Hematopoietic multipotent progenitor cell treated with erythropoietin and hydrocortisone succinate and interleukin-3 and kit ligand, for 4 days (in vitro differentiated cells): ENCODE measurements around the gene DLG4.
"Not testable (repeated sequence)": the region's sequence is repeated elsewhere in the genome, so short reads cannot be mapped to it uniquely, and the experiment has no call there.

Source experiments
- DNase-seq: peaks from one replicate; pipeline ENCODE4 v3.0.0-alpha.2; 2015

Gene DLG4

DNA sequence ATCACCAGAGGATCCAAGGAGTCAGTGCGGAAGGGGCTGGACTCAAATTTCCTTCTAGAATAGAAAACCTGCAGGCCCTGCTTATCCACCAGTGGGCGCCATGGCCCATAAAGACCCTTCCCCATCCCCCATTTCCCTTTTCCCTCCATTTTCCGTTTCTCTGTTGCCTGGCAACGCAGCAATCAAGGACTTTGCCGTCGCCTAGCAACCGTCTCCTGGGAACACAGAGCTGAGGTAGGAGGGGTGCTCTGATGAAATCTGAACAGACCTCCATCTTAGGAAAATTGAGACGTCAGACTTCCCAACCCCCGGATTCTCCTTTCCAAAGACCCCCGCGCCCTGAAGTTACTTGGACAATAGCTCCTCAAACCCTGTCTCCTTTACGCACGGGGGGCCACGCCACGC lies 5.7 kb downstream of the DLG4 start:
- DNase-seq = peak; percentile 91

DNA sequence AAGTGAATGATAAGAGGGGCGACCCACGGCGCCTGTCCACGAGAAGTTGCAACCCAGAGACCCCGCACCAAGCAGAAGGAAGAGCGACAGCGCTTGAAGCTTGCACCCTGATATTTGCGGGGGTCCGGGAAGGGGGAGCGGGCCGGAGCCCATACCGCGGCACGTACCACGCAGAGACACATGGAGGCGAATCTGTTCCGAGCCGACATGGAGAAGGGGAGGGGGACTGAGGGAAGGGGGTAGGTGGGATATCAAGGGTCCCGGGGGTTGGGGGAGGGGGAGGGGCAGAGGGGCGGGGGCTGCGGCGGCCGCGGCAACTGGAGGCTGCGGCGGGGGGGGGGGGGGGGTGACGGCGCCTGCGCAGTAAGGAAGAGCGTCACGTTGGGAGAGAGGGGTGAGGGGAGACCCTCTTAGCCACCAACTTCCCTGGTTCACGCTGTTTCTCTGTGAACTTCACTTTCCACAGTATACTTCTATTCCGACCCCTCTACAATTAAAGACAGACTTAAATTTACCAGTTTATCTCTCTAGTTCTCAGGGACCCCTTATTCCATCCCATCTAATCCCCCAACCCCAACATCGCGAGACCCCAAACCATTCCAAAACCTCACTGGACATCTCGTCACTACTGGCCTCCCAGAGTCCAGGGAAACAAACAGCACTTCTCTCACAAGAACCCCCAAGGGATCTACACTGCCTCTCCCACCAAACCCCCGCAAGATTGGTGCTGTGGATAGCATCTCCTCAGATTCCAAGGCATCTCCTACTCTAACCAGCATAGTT lies 8.0 kb downstream of the DLG4 start:
- DNase-seq = no peak

DNA sequence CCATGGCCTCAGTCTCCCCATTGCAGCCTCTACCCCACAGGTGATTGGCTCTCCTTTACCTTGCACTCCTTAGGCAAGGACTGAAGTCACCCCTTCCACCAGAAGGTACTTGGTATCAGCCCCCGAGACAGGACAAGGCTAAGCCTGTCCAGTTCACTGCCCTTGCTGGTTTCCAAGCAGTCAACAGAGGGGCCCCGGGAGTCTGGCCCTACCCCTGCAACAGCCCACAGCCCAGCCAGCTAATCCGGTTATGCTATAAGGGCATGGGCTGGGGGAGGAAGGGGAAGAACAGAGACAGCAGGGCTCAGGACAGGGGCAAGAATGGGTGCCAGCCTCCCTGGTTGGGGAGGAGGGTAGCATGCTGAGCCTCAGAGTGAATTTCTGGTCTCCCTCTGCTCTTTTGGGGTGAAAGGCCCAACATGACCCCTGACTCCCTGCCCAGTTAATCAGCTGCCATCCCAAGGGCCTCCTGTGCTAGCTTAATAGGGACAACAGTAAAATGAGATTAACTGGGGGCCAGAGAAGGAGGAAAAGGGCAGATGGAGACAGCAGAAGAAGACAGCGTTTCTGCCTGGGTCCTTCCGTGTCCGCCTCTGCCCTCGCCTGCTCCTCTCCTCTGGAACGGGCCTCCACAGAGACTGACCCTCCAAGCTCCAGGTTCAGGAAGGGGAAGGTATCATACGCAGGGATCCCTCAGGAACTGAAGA lies 10.7 kb downstream of the DLG4 start:
- DNase-seq = no peak

DNA sequence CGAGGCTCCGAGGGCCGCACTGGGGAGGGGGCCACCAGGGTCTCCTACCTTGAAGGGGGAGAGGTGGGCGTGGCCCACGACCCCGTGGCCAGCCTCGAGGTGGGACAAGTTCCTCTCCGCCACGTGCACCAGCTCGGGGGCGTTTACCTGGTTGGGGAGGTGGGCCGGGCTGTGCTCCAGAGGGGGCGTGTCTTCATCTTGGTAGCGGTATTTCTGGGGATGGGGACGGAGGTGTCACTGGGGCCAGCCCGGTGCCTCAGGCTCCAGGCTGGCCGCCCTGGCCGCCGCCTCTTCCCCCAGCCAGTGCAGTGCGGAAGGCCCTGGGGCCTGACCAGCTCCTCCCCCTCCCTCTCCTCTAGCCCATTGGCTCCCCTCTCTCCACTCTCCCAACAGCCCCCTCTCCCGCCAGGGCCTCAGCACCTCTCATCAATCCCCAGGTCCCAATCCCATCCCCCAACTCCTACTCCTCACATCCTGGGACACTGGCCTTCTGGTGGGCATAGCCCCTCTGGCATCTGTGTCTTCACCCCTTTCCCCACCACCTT lies 11.5 kb downstream of the DLG4 start:
- no peak for DNase-seq

DNA sequence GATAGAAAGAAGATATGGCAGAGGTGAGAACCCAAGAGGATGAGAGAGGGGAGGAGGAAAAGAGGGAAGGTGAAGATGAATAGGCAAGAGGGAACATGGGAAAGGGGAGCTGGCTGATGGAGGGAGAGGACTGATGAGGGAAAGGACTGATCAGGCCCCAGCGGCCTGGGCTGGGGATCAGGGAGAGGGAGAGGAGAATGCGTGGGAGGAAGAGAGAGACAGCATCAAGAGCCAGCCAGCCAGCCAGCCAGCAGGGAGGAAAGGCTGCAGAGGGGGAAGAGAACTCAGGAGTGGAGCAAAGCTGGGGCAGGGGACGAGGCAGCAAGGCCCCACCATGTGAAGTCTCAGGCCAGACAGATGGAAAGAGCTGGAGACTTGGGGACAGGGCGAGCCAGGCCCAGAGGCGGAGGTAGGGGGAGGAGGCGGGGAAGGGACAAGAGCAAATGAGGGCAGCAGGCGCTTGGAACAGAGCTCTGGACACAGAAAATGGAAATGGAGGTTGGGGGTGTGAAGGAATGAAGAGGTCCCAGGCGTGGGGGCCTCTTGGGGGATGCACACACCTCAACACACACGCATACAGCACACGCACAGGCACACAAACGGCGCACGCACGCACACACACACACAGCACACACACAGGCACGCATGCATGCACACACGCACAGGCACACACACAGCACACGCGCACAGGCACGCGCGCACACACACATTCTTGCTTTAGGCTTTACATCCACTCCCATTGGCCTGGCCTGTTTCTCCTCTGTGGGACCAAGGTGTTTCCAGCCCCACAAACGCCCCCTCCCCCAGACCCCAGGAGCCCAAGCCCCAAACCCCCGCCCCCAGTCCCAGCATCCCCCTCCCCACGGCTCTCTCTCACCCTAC lies 12.3 kb downstream of the DLG4 start:
- DNase-seq = no peak

DNA sequence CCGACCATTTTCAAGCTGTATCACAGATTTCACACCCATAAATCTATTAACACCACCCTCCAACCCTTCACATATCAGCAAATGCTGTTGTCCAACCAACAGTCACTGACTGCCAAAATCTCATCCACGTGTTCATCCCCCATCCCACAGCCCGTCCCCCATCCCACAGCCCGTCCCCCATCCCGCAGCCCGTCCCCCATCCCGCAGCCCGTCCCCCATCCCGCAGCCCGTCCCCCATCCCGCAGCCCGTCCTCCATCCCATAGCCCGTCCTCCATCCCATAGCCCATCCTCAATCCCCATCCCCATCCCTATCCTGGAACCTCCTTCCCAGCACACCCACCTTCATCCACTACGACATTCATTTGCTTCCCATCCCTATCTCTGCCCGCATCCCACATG lies 14.1 kb downstream of the DLG4 start:
- DNase-seq = no peak

DNA sequence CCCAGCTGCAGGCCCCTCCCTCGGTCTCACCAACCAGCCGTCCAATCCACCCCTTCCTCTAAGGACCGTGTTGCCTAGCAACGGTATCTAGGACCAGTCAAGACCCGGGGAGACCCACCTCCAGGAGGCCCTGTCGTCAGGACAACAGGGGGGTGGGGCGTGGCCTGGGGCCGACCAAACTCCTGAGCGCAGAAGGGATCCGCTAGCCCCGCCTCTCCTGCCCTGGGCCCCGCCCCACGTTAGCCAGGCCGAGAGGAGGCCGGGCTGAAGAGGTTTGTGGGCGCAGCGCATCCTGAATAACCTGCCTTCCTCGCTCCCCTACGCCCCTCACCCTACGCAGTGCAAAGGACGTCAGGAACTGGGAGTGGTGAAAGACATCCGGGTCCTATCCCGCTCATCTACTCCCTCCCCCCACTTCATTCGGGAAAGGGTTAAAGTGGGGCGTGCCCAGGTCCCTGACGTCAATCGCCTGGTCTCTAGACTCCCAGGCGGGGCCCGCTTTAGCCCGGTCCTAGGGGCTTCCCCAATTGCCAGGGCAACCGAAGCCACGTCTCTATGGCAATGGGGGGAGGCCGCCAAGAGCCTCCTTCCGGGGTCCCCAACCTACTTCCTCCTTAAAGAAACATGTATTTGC lies 14.7 kb downstream of the DLG4 start:
- DNase-seq = peak; percentile 91

DNA sequence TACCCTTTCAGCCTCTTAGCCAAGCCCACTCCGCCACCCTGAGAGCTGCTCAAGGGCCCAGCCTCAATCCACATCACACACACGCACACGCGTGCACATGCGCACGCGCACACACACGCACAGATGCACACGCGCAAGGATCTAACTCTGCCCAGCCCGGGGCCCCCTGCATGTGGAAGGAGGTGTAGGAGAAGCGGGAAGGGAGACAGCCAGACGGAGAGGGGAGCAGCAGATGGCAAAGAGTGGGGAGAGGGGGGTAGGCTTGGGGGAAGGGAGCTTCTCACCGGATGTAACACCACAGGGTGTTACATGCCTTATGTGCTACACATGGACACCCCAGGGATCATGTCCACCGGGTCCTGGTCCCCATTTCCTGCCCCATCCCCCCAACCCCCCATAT lies 15.3 kb downstream of the DLG4 start:
- no peak for DNase-seq

DNA sequence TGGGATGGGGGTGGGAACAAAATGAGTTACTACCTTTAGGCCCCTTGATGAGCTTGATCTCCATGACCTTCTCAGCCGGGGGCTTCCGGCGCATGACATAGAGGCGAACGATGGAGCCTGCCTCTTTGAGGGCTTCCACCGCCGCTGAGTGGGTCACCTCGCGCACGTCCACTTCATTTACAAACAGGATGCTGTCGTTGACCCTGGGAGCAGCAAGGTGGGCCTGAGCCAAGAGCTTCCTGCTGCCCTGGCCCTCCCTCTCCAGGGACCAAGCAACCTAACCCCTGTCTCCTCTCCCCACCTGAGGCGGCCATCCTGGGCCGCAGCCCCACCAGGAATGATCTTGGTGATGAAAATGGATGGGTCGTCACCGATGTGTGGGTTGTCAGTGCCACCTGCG lies 16.2 kb downstream of the DLG4 start:
- no peak for DNase-seq

DNA sequence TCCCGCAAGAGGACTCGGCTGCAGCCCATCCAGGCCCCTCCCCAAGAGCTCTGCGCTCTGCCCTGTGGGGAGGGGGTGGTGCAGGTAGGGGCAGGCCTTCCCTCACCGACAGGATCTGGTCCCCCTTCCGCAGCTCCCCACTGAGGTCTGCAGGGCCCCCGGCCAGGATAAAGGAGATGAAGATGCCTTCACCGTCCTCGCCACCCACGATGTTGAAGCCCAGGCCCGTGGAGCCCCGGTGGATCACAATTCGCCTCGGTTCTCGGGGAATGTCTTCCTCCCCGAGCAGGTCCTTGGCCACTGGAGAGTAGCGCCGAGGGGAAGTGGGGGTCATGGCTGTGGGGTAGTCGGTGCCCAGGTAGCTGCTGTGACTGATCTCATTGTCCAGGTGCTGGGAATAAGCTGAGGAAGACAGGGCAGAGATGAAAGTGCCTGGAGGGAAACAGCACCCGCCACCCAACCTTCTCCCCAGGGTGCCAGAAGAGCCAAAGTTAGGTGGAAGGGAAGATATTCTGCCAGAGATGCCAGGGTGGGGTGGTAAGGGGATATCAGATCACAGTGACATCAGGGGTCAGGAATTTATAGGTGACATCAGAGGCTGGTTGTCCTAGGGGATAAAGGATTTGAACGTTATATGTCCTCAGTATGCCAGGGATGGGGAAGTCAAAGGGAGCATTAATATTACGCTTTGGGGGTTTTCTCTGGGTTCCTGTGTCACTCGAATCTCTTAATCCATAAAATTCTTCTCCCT lies 22.8 kb downstream of the DLG4 start:
- DNase-seq = no peak

DNA sequence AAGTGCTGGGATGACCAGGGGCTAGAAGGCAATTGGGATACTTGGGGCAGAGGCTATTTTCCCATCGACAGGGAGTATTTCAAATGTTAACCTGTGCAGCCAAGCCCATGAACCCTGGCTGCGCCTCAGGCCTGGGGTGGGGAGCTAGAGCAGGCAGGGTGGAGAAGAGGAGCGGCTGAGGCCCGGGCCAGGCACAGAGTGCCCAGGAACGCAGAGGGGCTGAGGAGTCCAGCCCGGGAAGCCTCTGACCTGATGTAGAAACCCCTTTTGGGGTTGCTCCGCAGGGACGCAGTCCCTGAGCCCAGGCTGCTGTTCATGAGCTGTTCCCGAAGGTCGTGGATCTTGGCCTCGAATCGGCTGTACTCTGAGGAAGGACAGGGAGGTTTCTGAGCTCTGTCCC lies 23.7 kb downstream of the DLG4 start:
- no peak for DNase-seq

DNA sequence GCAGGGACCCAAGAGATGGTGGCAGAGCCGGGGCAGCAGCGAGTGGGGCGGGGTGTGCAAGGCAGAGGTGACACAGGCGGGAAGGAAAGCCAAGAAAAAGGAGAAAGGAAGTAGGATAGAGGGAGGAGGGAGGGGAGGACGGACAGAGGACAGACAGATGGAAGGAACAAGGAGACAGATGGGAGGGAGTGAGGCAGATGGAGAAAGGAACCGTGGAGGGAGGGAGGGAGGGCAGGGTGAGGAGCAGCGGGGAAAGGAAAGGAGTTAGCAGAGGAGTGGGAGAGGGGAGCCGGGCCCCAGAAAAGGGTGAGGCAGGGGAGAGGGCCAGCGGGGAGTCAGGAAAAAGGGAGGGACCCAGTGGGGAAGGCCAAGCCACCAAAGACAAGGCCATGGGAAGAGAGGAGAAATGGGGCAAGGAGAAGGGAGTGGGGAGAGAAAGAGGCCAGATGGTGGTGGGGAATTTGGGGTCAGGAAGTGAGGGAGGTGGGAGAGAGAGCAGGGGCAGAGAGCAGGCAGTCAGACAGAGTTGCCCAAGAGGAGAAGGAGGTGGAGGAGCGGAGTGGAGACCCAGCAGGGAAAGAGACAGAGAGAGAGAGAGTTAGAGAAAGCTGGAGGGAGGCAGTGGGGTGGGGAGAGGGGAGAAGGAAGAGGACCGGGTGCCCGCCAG lies 27.2 kb downstream of the DLG4 start:
- no peak for DNase-seq

DNA sequence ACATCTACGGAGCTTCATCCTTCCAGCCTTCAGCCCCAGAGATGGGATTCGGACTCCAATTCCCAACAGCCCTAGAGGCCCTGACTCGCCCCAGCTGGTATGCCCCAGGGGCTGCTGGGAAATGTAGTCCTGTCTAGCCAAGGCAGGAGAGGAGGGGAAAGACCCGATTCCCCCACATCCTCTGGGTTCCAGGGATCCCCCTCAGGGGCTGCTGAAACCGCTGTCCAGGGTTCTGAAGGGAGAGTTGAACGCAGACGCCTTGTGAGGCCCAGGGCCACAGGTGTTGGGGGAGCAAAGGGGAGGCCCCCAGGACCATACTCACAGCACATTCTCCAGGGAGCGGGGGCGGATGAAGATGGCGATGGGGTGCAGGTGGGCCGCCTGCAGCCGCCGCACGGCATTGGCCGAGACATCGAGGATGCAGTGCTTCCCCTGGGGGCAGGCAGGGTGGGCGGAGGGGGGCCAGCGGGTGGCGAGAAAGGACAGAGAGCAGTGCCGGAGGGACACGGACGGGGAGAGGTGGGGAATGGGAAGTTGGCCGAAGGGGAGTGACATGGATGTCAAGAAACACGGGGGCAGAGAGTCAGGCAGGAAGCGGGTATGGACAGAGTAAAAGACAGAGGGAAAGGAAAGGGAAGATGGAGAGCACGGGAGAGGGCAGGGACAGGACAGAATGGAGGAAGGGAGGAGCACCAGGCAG lies 27.9 kb downstream of the DLG4 start:
- peak; percentile 63 for DNase-seq

DNA sequence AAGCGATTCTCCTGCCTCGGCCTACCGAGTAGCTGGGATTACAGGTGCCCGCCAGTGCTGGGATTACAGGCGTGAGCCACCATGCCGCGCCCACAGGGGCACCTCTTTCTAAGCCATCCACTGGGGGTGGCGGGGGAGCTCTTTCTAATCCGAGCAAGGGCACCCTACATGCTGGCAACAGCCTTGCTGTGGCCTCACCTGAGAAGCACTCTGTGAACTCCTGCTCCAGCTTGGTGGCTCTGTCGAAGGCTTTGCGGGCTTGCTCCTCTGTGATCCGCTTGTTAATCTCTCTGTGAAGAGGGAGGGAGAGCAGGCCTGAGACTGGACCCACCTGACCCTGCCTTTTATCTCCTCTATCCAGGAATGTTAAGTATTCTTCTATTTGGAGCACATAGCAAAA lies 28.6 kb downstream of the DLG4 start:
- no peak for DNase-seq

DNA sequence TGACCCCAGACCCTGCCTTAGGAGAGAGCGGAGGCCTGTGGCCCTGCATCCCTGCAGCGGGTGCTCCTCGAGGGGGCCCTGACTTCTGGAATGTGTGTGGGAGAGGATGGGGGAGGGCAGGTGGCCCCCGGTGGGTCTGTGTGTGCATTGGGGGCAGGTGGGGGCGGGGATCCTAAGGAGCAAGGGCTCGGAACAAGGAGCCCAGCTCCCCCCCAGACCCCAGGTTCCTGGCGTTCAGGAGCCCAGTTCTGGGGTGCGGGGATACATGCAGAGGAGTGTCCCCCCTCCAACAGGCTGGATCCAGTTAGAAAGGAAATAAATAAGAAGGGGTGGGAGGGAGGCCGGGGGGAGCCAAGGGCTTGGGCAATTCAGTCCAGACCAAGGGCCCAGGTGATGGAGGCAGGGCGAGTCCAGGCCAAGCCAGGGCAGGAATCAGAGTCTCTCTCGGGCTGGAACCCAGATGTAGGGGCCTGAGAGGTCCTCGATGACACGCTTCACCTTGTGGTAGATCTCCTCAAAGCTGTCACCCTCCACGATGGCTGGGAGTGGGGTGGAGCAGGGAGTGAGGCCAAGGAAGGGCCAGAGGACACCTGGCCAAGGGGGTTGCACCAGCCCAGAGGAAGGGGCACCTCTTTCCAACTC lies 29.2 kb downstream of the DLG4 start:
- DNase-seq = no peak

DNA sequence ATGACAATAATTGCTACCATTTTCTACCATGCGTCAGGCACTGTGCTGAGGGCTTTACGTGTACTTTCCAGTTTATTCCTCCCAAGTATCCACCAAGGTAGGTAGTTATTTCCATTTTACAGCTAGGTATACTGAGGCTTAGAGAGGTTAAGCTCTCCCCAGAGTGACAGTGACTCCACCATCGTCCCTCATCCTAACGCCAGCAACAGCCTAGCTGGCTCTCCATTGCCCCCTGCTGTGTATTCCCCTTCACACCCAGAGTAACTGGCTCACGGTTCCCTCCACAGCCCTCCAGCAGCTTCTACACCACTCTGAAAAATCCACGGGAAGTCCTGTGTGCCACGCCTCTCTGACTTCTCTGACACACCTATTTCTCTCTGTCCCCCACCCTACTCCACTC lies 33.4 kb downstream of the DLG4 start:
- peak; percentile 57 for DNase-seq

DNA sequence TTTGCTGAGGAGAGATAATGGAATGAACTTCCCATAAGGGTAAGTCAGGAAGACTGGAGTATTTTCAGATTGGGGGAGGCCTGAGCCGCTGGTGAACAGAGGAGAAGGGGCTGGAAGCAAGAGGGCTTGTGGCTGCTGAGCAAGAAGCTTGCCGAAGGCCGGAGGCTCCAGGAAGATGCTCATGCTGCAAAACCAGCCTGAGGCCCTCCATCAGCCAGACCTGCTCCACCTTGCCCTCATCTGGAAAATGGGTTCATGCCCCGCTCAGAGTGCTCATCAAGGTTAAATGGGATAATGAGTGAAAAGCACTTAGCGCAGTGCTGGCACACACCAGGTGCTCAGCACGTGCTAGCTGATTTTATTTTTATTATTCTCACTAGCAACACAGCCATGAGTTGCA lies 35.0 kb downstream of the DLG4 start:
- no peak for DNase-seq

DNA sequence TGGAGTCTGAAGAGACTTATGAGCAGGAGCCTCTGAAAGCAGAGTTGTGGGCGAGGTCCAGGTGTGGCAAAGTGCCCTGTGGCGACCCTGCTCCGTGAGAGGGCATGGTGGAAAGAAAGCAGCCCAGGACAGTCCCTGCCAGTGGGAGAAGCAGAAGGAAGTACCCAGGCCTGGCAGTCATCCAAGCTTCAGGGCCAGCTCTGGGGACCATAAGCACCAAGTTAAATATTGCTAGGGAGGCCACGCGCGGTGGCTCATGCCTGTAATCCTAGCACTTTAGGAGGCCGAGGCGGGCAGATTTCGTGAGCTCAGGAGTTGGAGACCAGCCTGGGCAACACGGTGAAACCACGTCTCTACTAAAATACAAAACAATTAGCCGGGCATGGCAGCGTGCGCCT lies 35.5 kb downstream of the DLG4 start:
- DNase-seq = peak; percentile 58

DNA sequence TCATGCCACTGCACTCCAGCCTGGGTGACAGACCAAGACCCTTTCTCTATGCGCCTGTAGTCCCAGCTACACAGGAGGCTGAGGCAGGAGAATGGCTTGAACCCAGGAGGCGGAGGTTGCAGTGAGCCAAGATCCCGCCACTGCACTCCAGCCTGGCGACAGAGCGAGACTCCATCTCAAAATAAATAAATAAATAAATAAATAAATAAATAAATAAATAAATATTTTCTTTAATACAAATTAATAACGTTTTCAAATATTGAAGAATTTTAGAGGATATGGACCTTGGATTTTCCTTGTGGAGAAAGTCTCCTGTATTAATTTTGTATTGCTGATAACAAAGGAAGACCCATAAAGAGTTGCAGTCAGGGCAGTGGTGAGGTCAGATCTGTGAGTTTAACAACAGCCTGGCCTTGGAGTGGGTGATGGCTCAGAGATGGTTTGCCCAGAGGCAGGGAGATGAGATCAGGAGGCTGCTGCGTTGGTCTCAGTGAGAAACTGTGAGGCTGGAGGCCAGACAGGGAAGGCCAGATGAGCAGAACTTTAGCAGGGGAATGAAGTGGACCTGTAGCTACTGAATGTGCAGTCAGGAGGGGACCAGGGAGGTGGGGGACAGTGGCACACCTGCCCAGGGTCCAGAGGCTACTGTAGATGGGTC lies 36.1 kb downstream of the DLG4 start:
- no peak for DNase-seq

DNA sequence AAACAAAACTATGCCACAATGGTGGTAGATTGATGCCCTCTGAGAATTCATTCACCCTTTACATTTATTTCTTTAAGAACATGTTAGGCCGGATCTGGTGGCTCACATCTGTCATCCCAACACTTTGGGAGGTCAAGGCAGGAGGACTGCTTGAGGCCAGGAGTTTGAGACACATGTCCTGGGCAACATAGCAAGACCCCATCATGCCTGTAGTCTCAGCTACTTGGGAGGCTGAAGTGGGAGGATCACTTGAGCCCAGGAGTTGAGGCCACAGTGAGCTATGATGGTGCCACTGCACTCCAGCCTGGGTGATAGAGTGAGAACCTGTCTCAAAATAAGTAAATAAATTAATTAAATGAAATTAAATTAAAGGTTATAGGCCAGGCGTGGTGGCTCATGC lies 37.5 kb downstream of the DLG4 start:
- not testable (repeated sequence) for DNase-seq
